IPS-20b (cell line): ENCODE measurements around the gene WFS1.

ENCODE experiments used
- H3K27ac ChIP-seq: one replicate; pipeline ENCODE4 v1.5.1; 2013; ENCODE audit warnings: low read length
- H3K27me3 ChIP-seq: 2 replicates; pipeline ENCODE4 v1.6.1; 2013; ENCODE audit warnings: mild to moderate bottlenecking, low read length, inconsistent platforms; ENCODE audit not compliant: insufficient read depth
- H3K36me3 ChIP-seq: 2 replicates; pipeline ENCODE4 v1.6.1; 2013; ENCODE audit warnings: low read depth, mild to moderate bottlenecking, inconsistent platforms, low read length, moderate library complexity; ENCODE audit not compliant: insufficient read depth
- H3K4me1 ChIP-seq: 2 replicates; pipeline ENCODE4 v1.6.1; 2013; ENCODE audit warnings: mild to moderate bottlenecking, control low read depth, inconsistent platforms, low read length, moderate library complexity; ENCODE audit not compliant: insufficient read depth
- H3K4me3 ChIP-seq: 2 replicates; pipeline ENCODE4 v1.5.1; 2013; ENCODE audit warnings: mild to moderate bottlenecking, low read length, inconsistent platforms
- H3K9ac ChIP-seq: 2 replicates; pipeline ENCODE4 v1.6.1; 2013; ENCODE audit warnings: low read depth, mild to moderate bottlenecking, inconsistent platforms, low read length, moderate library complexity
- H3K9me3 ChIP-seq: 2 replicates; pipeline ENCODE4 v1.6.1; 2013; ENCODE audit warnings: mild to moderate bottlenecking, low read depth, low read length, inconsistent platforms; ENCODE audit not compliant: insufficient read depth

Gene WFS1

DNA sequence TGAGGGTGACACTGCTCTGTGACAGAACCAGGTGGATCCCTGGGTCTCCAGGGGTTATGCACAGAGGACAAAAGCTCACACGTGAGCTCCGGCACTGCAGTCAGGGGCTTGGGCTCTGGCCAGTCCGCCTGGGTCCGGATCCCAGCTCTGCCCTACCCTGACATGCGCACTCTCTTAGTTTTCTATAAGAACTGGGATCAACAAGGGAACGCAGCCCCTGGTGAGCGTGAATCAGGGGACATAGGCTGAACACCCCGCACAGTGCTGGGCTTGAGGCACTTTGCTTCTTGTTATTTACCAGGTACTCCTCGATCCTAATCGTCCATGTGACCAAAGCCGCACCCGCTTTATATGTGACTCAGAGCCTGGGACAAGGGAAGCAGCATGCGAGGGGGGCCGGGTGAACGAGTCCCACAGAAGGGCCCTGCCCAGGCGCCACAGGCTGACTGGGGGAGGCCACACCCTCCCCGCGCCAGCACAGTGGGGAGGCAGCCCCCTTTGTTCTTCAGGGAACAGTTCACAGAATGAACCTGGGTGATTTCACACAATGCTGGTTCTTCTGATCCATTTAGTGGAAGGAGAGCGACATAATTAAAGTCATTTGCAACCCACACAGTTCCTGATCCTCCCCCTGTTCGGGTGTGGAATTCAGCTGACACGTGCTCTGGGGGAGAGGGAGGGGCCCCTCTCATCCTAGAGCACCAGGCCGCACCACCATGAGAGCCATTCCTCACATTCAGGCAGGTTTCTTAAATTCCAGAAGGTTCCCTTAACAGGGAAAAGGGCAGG lies 55.5 kb downstream of the WFS1 start:
- no peak overlapping the region for H3K9ac ChIP-seq
- H3K9me3 ChIP-seq = no peaks in the 10 kb centered on the region
- no peaks in the 10 kb centered on the region for H3K4me1 ChIP-seq
- no peak overlapping the region for H3K27ac ChIP-seq
- H3K36me3 ChIP-seq = no peaks in the 10 kb centered on the region
- no peak overlapping the region for H3K4me3 ChIP-seq
- H3K27me3 ChIP-seq = no peaks in the 10 kb centered on the region

DNA sequence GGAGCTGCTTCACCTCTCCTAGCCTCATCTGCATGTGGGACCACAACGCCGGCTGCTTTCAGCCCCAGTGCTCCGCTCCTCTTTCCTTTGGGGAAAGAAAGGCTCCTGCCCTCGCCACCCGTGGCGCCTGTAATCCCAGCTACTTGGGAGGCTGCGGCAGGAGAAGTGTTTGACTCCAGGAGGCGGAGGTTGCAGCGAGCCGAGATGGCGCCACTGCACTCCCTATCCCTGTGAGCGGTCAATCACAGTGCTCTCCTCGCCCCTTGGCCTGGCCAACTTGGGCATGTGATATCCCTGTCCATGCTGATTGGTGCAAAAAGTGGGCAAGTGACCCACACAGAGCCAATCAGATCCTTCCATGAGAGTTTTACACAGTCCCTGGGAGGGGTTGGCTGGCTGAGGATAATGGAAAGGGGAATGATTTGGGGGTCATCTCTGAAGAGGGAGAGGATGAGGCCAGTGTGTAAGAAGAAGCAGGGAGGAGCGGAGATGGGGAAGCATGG lies 56.2 kb downstream of the WFS1 start:
- Histone ChIP-seq H3K4me1 (no peaks in the 10 kb centered on the region), H3K9ac (no peak overlapping the region), H3K27ac (no peak overlapping the region), H3K36me3 (no peaks in the 10 kb centered on the region), H3K27me3 (no peaks in the 10 kb centered on the region), H3K9me3 (no peaks in the 10 kb centered on the region), H3K4me3 (no peak overlapping the region)

DNA sequence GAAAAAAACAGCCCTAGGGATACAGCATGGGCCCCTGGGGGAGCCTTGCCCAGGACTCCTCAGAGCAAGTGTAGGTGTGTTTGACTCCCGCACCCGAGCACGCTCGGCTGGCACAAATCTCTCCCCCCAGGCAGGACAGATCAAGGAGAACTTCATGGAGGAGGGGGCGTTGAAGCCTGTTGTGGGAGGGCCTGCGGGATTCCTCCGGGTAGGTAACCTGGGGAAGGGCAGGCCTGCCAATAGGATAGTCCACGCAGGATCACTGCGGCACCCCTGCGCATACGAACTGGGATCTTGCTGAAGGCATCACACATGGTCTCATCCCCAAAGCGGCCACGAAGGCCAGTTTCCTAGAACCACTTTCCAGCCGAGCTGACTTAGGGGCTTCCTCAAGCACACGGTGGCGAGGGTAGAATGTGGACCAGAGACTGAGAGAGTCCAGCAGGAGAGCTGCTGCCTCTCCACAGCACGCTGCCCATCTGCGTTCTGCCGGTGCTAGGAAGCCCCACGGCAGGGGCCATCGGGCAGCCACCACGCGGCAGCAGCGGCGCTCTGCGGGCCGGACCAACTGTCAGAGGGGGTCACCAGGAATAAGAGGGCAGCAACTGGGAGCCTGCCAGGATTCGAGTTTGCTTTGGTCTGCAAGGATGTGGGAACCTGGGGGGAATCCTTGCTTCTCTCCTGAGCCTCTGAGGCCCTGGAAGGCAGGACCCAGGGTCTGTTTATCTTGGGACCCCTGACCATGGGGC lies 56.8 kb downstream of the WFS1 start:
- Histone ChIP-seq H3K36me3 (no peaks in the 10 kb centered on the region), H3K9ac (no peak overlapping the region)

GRCh38 chr4:6327220-6327917 lies 57.7 kb downstream of the WFS1 start:
- H3K27ac ChIP-seq = no peak overlapping the region
- H3K36me3 ChIP-seq = no peaks in the 10 kb centered on the region
- no peaks in the 10 kb centered on the region for H3K9me3 ChIP-seq
- H3K4me1 ChIP-seq = no peaks in the 10 kb centered on the region
- no peaks in the 10 kb centered on the region for H3K27me3 ChIP-seq
- no peak overlapping the region for H3K9ac ChIP-seq
- H3K4me3 ChIP-seq = no peak overlapping the region

More for the DNA sequence above, 56.8 kb downstream of the WFS1 start:
- H3K4me1 ChIP-seq = no peaks in the 10 kb centered on the region
- no peak overlapping the region for H3K4me3 ChIP-seq
- no peaks in the 10 kb centered on the region for H3K9me3 ChIP-seq
- no peak overlapping the region for H3K27ac ChIP-seq
- no peaks in the 10 kb centered on the region for H3K27me3 ChIP-seq

- no peak overlapping the region for H3K4me3 ChIP-seq
- H3K4me1 ChIP-seq = no peaks in the 10 kb centered on the region
- H3K27ac ChIP-seq = no peak overlapping the region
- no peak overlapping the region for H3K9ac ChIP-seq
- H3K36me3 ChIP-seq = no peaks in the 10 kb centered on the region
- no peaks in the 10 kb centered on the region for H3K27me3 ChIP-seq
- no peaks in the 10 kb centered on the region for H3K9me3 ChIP-seq
These were observed 58.9 kb downstream of the WFS1 start for GRCh38 chr4:6328526-6328925.

DNA sequence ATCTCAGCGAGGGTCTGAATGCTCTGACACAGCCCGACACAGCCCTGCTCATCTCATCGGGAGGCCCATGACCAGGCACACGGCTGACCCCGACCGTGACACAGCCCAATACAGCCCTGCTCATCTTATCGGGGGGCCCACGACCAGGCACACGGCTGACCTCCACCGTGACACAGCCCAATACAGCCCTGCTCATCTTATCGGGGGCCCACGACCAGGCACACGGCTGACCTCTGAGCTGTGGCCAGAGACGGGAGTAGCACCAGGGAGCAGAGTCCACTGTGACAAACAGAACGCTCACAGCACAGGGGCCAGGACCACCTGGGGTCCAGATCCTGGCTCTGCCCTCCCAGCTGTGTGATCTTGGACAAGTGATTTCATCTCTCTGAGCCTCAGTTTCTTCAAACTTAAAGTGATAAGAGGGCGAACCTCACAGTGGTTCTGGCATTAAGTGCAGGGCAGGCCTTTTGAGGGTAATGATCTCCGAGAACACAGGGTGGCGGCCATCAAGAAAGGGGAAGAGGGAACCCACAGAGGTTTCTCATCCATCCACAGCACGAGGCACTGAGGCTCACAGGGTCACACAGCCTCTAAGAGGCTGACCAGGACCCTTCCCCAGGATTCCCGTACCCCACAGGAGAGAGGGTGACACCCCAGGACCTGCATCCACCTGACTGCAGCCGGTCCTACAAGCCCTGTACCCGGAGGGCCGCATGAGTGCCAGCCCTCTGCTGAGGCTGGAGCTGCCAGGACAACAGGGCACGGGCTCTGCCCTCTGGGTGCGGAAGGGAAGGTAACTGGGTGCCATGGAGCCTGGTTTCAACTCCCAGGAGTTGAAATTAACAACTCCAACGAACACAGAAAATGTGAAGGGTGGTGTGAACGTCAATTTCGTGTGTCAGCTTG lies 60.1 kb downstream of the WFS1 start:
- Histone ChIP-seq H3K4me3 (no peak overlapping the region), H3K4me1 (no peaks in the 10 kb centered on the region), H3K9ac (no peak overlapping the region), H3K36me3 (no peaks in the 10 kb centered on the region), H3K27me3 (no peaks in the 10 kb centered on the region), H3K9me3 (peaks cover 5% of the 10 kb centered on the region; the same call in 1 of the 2 replicates), H3K27ac (no peak overlapping the region)

GRCh38 chr4:6330384-6330767 lies 60.7 kb downstream of the WFS1 start:
- Histone ChIP-seq H3K27ac (no peak overlapping the region), H3K27me3 (no peaks in the 10 kb centered on the region)

DNA sequence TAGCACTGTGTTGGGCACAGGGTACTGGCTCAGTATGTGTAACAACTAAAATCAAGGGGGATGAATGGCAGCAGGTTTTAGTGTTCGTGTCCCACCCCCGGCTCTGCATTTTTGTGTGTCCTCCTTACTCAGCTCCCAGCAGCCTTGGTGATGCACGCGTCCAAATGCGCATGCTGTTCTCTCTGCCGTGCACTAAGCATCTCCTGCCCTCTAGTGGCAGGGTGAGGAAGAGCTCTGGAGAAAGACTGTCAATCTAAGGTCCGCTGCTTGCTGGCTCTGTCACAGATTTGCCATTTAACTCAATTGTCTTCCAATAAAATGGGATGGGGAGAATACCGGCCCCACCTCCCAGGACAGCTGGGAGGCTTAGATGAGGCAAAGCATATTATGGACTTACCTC lies 61.4 kb downstream of the WFS1 start:
- no peak overlapping the region for H3K4me3 ChIP-seq
- H3K9me3 ChIP-seq = peaks cover 5% of the 10 kb centered on the region; the same call in 1 of the 2 replicates
- H3K27me3 ChIP-seq = no peaks in the 10 kb centered on the region
- H3K9ac ChIP-seq = no peak overlapping the region
- H3K27ac ChIP-seq = no peak overlapping the region
- no peaks in the 10 kb centered on the region for H3K4me1 ChIP-seq
- no peaks in the 10 kb centered on the region for H3K36me3 ChIP-seq

More at GRCh38 chr4:6330384-6330767, 60.7 kb downstream of the WFS1 start:
- Histone ChIP-seq H3K36me3 (no peaks in the 10 kb centered on the region), H3K4me3 (no peak overlapping the region), H3K9me3 (peaks cover 5% of the 10 kb centered on the region; the same call in 1 of the 2 replicates), H3K9ac (no peak overlapping the region), H3K4me1 (no peaks in the 10 kb centered on the region)

DNA sequence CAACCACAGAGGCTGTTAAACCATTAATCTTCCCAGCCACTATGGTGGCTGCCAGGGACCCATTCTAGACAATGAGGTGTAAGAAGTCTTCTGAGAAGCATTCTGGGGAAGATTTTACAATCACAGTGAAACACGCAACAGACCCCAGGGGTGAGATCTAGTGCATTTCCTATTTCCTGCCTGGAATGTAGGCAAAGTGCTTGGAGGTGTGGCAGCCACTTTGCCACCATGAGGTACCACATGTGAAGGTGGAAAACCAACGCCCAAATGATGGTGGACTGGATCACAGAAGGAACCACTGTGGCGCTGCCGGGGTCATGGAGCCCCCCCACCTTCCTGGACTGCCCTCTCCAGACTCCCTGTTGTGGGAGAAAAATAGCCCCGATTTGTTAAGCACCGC lies 61.8 kb downstream of the WFS1 start:
- Histone ChIP-seq H3K27me3 (no peaks in the 10 kb centered on the region), H3K4me1 (no peaks in the 10 kb centered on the region), H3K4me3 (no peak overlapping the region), H3K9ac (no peak overlapping the region), H3K36me3 (no peaks in the 10 kb centered on the region), H3K9me3 (peaks cover 5% of the 10 kb centered on the region; the same call in 1 of the 2 replicates), H3K27ac (no peak overlapping the region)

GRCh38 chr4:6332042-6332668 lies 62.5 kb downstream of the WFS1 start:
- Histone ChIP-seq H3K4me3 (no peak overlapping the region), H3K9ac (no peak overlapping the region), H3K4me1 (no peaks in the 10 kb centered on the region), H3K9me3 (peaks cover 5% of the 10 kb centered on the region; the same call in 1 of the 2 replicates), H3K27me3 (no peaks in the 10 kb centered on the region), H3K27ac (no peak overlapping the region), H3K36me3 (no peaks in the 10 kb centered on the region)
